ENCODE measurements around the gene S1PR5.
"Not testable (repeated sequence)": the region's sequence is repeated elsewhere in the genome, so short reads cannot be mapped to it uniquely, and the experiment has no call there.

S1PR5 gene

DNA sequence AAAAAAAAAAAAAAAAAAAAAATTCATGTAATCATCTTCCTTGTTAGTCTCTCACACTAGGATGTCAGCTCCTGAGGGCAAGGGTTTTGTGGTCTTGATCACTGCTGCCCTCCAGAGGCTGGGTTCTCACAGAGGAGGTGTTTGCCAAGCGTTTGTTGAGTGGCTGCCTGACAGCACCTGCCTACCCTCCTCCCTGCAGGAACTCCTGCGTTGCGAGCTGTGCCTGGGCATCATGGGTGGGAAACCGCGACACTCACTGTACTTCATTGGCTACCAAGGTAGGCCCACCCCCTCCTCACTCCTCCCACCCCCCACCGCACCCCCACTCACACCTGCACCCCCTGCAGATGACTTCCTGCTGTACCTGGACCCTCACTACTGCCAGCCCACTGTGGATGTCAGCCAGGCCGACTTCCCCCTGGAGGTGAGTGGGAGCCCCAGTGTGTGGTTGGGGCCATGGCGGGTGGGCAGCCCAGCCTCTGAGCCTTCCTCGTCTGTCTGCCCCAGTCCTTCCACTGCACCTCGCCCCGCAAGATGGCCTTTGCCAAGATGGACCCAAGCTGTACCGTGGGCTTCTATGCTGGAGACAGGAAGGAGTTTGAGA, 34.6 kb upstream of the S1PR5 start:
- peak; percentile 62 for DNase-seq
- Mint-ChIP-seq H3K4me3 (no peak overlapping the region), H3K27ac (peak overlapping the region; percentile 83), H3K27me3 (no peaks in the 10 kb centered on the region), H3K36me3 (ENCODE audit: low read depth) (peaks cover 90% of the 10 kb centered on the region), H3K4me1 (ENCODE audit: low read depth) (peaks cover 51% of the 10 kb centered on the region), H3K9me3 (no peaks in the 10 kb centered on the region)

DNA sequence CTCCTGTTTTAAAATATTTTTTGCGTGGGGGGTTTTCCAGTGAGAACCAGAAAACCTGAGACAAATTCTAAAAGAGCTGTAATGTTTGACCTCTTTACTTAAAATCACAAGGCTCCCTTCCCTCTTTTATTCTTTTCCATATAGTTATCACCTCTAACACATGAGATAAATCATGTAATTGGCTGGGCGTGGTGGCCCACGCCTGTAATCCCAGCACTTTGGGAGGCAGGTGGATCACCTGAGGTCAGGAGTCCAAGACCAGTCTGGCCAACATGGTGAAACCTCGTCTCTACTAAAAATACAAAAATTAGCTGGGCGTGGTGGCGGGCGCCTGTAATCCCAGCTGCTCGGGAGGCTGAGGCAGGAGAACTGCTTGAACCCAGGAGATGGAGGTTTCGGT, 33.8 kb upstream of the S1PR5 start:
- not testable (repeated sequence) for H3K4me3 Mint-ChIP-seq, H3K9me3 Mint-ChIP-seq, DNase-seq, H3K27me3 Mint-ChIP-seq
- Mint-ChIP-seq H3K36me3 (ENCODE audit: low read depth) (peaks cover 85% of the 10 kb centered on the region), H3K27ac (peak overlapping the region; percentile 71), H3K4me1 (ENCODE audit: low read depth) (peaks cover 49% of the 10 kb centered on the region)

DNA sequence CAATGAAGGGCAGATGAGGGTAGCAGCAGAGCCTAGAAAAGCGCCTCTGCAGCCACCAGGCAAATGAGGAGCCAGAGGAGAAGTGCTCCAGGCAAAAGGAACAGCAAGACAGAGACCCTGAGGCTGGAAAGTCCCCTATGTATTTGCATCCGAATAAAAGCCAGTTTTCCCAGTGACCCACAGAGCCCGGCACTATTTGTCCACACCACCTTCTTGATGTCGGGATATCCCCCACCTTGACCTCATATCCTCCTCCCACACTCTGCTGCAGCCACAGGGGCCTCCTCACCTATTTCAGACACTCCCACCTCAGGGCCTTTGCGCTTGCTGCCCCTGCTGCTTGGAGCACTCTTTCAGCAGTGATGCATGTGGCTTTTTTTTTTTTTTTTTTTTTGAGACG, 33.1 kb upstream of the S1PR5 start:
- peak overlapping the region; percentile 69 for H3K27ac Mint-ChIP-seq
- H3K9me3 Mint-ChIP-seq, result no peaks in the 10 kb centered on the region
- DNase-seq, result no peak
- no peak overlapping the region for H3K4me3 Mint-ChIP-seq
- no peaks in the 10 kb centered on the region for H3K27me3 Mint-ChIP-seq
- peaks cover 44% of the 10 kb centered on the region for H3K4me1 Mint-ChIP-seq (ENCODE audit: low read depth)
- H3K36me3 Mint-ChIP-seq (ENCODE audit: low read depth), result peaks cover 78% of the 10 kb centered on the region

DNA sequence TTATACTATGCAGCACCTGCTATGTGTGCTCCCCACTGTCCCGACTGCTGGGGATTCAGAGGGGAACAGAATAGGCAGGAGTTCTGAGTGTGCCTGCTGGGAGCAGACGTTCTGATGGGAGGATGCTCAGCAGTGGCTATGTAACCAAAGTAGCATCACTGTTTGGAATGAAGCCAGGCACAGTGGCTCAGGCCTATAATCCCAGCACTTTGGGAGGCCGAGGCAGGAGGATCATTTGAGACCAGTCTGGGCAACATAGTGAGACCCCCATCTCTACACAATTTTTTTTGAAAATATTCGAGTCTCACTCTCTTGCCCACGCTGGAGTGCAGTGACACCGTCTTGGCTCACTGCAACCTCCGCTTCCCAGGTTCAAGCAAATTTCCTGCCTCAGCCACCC, 32.5 kb upstream of the S1PR5 start:
- peak overlapping the region; percentile 69 for H3K27ac Mint-ChIP-seq
- peaks cover 76% of the 10 kb centered on the region for H3K36me3 Mint-ChIP-seq (ENCODE audit: low read depth)
- peaks cover 44% of the 10 kb centered on the region for H3K4me1 Mint-ChIP-seq (ENCODE audit: low read depth)
- H3K9me3 Mint-ChIP-seq, result no peaks in the 10 kb centered on the region
- H3K4me3 Mint-ChIP-seq, result no peak overlapping the region
- no peaks in the 10 kb centered on the region for H3K27me3 Mint-ChIP-seq
- DNase-seq, result no peak

DNA sequence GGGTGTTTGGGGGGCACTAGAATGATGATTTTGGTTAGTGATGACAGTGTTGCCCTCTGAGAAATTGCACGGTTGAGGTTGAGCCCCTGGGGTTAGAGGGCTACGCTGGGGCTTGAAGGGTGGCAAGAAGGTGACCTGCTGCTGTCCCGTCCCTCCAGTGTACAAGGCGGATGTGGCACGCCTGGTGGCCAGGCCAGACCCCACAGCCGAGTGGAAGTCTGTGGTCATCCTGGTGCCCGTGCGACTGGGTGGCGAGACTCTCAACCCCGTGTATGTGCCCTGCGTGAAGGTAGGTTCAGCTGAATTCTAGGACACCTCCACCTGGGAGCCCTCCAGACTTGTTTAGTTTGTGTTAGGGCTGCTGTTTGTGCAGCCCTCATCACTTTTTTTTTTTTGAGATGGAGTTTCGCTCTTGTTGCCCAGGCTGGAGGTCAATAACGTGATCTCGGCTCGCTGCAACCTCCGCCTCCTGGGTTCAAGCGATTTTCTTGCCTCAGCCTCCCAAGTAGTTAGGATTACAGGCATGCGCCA, 31.6 kb upstream of the S1PR5 start:
- no peak for DNase-seq
- no peak overlapping the region for H3K4me3 Mint-ChIP-seq
- peaks cover 40% of the 10 kb centered on the region for H3K4me1 Mint-ChIP-seq (ENCODE audit: low read depth)
- no peaks in the 10 kb centered on the region for H3K9me3 Mint-ChIP-seq
- no peaks in the 10 kb centered on the region for H3K27me3 Mint-ChIP-seq
- peak overlapping the region; percentile 52 for H3K27ac Mint-ChIP-seq
- peaks cover 72% of the 10 kb centered on the region for H3K36me3 Mint-ChIP-seq (ENCODE audit: low read depth)

DNA sequence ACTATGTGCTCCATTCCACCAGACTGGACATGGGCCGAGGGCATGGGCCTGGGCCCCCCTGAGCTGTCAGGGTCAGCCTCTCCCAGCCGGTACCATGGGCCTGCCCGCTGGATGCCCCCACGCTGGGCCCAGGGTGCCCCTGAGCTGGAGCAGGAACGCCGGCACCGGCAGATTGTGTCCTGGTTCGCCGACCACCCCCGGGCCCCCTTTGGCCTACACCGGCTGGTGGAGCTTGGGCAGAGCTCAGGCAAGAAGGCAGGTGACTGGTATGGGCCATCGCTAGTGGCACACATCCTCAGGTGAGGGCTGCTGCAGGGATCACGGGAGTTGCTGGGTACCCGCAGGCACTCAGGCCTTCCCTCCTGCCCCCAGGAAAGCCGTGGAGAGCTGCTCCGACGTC, 29.6 kb upstream of the S1PR5 start:
- Mint-ChIP-seq H3K27ac (no peak overlapping the region), H3K4me3 (no peak overlapping the region)

DNA sequence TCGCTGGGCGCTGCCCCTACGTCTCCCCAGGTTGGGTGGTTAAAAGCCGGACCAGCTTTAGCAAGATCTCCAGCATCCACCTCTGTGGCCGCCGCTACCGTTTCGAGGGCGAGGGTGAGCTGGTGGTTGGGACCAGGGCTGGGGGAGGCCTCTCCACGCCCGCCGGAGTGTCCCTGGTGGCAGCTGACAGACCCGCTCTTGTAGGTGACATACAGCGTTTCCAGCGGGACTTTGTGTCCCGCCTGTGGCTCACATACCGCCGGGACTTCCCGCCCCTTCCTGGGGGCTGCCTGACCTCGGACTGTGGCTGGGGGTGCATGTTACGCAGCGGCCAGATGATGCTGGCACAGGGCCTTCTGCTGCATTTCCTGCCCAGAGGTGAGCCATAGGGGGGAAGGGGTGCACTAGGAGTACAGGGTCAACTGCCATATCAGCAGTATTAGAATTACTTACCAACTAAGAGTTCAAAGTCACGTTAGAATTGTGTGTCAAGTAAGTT, 27.6 kb upstream of the S1PR5 start:
- Mint-ChIP-seq H3K27me3 (peaks cover 3% of the 10 kb centered on the region), H3K4me1 (ENCODE audit: low read depth) (peaks cover 19% of the 10 kb centered on the region), H3K4me3 (peak overlapping the region; percentile 90), H3K9me3 (no peaks in the 10 kb centered on the region), H3K27ac (peak overlapping the region; percentile 92), H3K36me3 (ENCODE audit: low read depth) (peaks cover 32% of the 10 kb centered on the region)
- DNase-seq, result no peak

More for the DNA sequence above, 29.6 kb upstream of the S1PR5 start:
- DNase-seq, result no peak
- H3K36me3 Mint-ChIP-seq (ENCODE audit: low read depth), result peaks cover 52% of the 10 kb centered on the region
- peaks cover 28% of the 10 kb centered on the region for H3K4me1 Mint-ChIP-seq (ENCODE audit: low read depth)
- H3K9me3 Mint-ChIP-seq, result no peaks in the 10 kb centered on the region
- no peaks in the 10 kb centered on the region for H3K27me3 Mint-ChIP-seq

DNA sequence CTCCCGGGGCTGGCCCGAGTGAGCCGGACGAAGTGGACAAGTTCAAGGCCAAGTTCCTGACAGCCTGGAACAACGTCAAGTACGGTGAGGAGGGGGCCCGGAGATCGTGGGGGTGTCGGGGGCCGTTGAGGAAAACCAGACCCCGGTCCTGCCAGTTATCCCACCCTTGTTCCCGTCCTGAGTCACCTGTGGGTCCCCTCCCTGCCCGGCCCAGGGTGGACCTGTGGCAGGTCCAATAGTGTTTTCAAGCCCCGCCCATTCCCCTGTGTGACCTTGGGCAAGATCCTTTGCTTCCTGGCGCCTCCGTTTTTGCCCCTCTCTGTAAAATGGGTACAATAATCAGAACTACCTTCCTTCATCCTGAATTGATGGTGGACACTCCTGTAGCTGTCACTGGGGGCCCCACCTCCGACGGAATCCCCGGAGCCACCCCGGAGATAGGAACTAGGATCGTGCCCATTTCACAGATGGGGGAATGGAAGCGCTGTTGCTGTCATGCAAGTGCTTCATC, 27.1 kb upstream of the S1PR5 start:
- peaks cover 19% of the 10 kb centered on the region for H3K4me1 Mint-ChIP-seq (ENCODE audit: low read depth)
- H3K4me3 Mint-ChIP-seq, result peak overlapping the region; percentile 90
- peak overlapping the region; percentile 92 for H3K27ac Mint-ChIP-seq
- H3K9me3 Mint-ChIP-seq, result no peaks in the 10 kb centered on the region
- peak; percentile 39 for DNase-seq
- H3K27me3 Mint-ChIP-seq, result peaks cover 4% of the 10 kb centered on the region
- peaks cover 27% of the 10 kb centered on the region for H3K36me3 Mint-ChIP-seq (ENCODE audit: low read depth)

DNA sequence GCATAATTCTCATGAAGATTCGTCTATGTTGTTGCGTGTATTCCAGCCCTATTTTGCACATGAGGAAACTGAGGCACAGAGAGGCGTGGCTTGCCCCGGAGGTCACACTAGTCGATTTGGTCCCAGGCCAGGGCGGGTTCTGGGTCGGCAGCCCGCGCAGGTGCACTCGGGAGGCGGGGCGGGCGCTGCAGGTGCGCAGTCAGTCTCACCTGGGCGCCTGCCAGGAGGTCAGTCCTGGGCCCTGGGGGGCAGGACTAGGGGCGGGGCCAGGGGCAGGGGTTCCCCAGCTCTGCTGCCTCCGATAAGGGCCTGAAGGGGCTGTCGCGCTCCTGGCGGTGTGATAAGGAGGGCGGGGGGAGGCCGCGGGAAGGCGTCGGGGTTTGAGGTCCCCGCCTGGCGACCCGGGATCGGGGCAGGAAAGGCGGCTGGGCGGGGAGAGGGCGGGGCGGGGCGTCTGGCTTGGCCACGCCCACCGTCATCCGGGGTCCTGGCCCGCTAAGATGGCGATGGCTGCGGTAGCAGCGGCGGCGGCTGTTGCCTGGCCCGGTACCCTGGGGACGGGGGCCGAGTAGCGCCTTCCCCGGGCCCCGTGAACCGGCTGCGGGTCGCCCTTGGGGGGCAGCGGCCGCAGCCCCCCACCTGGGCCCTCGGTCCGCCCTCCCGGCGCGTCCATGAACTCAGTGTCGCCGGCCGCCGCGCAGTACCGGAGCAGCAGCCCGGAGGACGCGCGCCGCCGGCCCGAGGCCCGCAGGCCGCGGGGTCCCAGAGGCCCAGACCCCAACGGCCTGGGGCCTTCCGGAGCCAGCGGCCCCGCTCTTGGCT, 26.4 kb upstream of the S1PR5 start, which contains the start of gene ATG4D:
Gene ATG4D (plus strand): TSS at position 485 of the 822 bp plus-strand sequence. CDS start 187 bp downstream, at position 672.
- DNase-seq, result peak; percentile 89
- Mint-ChIP-seq H3K4me3 (peak within 1 kb of the TSS; percentile 90), H3K9me3 (no peaks in the 10 kb centered on the region), H3K36me3 (ENCODE audit: low read depth) (peaks cover 21% of the 10 kb centered on the region), H3K27me3 (peaks cover 11% of the 10 kb centered on the region), H3K4me1 (ENCODE audit: low read depth) (peaks cover 21% of the 10 kb centered on the region), H3K27ac (peak within 1 kb of the TSS; percentile 92)

DNA sequence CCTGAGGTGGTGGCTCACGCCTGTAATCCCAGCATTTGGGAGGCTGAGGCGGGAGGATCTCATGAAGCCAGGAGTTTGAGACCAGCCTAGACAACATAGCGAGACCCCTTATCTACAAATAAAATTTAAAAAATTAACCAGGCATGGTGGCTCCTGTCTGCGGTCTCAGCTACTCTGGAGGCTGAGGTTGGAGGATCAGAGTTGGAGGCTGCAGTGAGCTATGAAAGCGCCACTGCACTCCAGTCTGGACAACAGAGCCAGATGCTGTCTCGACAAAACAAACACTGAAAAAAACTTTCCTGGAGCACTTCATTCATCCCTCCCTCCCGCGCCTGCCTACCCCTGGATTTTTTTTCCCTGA, 25.8 kb upstream of the S1PR5 start:
- peaks cover 15% of the 10 kb centered on the region for H3K36me3 Mint-ChIP-seq (ENCODE audit: low read depth)
- H3K9me3 Mint-ChIP-seq, result no peaks in the 10 kb centered on the region
- no peak for DNase-seq
- H3K27me3 Mint-ChIP-seq, result peaks cover 17% of the 10 kb centered on the region
- H3K4me3 Mint-ChIP-seq, result peak overlapping the region; percentile 73
- H3K27ac Mint-ChIP-seq, result peak overlapping the region; percentile 79
- H3K4me1 Mint-ChIP-seq (ENCODE audit: low read depth), result peaks cover 22% of the 10 kb centered on the region

DNA sequence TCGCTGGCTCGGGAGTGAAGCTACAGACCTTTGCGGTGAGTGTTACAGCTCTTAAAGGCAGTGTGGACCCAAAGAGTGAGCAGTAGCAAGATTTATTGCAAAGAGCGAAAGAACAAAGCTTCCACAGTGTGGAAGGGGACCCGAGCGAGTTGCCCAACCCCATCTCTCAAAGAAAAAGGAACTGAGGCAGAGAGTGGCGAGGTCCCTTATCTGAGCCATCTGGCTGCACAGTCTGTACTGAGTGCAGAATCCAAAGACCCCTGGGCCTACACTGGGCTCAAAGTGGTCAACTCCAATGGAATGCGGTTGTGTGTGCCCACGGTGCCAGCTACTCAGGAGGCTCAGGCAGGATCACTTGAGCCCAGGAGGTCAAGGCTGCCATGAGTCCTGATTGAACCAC, 21.8 kb upstream of the S1PR5 start:
- H3K27ac Mint-ChIP-seq; DNase-seq; H3K4me1 Mint-ChIP-seq (ENCODE audit: low read depth); H3K9me3 Mint-ChIP-seq; H3K4me3 Mint-ChIP-seq; H3K36me3 Mint-ChIP-seq (ENCODE audit: low read depth): not testable (repeated sequence)
- H3K27me3 Mint-ChIP-seq, result peaks cover 24% of the 10 kb centered on the region

DNA sequence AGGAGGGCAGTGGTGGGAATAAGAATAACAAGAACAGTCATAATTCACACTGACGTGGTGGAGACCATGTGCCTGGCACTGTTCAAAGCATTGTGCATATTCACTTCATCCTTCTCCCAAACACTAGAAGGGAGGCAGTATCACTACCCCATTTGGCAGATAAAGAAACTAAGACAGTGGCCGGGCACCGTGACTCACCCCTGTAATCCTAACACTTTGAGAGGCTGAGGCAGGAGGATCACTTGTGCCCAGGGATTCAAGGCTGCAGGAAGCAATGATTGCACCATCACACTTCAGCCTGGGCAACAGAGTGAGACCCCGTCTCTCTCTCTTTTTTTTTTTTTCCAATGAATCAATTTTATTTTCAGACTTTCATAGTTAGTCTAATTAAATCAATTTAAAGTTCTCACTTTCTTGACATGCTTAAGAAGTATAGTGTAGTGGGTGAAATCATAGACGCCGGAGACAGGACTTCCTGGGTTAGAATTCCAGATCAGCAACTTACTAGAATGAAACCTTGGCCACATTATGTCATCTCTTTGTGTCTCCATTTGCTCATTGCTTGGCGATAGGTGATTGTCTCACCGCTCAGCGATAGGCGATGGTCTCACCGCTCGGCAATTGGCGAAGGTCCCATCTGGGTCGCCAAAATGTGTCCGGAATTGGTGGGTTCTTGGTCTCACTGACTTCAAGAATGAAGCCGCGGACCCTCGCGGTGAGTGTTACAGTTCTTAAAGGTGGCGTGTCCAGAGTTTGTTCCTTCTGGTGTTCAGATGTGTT, 21.1 kb upstream of the S1PR5 start:
- no peak overlapping the region for H3K27ac Mint-ChIP-seq
- no peaks in the 10 kb centered on the region for H3K9me3 Mint-ChIP-seq
- peaks cover 24% of the 10 kb centered on the region for H3K27me3 Mint-ChIP-seq
- no peak overlapping the region for H3K4me3 Mint-ChIP-seq
- no peak for DNase-seq
- H3K36me3 Mint-ChIP-seq (ENCODE audit: low read depth), result no peaks in the 10 kb centered on the region
- peaks cover 7% of the 10 kb centered on the region for H3K4me1 Mint-ChIP-seq (ENCODE audit: low read depth)

DNA sequence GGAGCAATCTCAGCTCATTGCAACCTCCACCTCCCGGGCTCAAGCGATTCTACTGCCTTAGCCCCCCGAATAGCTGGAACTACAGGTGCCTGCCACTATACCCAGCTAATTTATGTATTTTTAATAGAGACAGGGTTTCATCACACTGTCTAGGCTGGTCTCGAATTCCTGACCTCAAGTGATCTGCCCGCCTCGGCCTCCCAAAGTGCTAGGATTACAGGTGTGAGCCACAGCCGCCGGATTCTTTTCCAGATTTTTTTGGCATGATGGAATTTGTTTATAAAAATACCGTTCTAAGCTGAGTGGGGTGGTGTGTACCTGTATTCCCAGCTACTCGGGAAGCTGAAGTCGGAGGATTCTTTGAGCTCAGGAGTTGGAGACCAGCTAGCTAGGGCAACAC, 20.4 kb upstream of the S1PR5 start:
- no peak for DNase-seq
- no peaks in the 10 kb centered on the region for H3K9me3 Mint-ChIP-seq
- peaks cover 24% of the 10 kb centered on the region for H3K27me3 Mint-ChIP-seq
- peaks cover 3% of the 10 kb centered on the region for H3K4me1 Mint-ChIP-seq (ENCODE audit: low read depth)
- no peaks in the 10 kb centered on the region for H3K36me3 Mint-ChIP-seq (ENCODE audit: low read depth)
- H3K4me3 Mint-ChIP-seq, result no peak overlapping the region
- H3K27ac Mint-ChIP-seq, result no peak overlapping the region

DNA sequence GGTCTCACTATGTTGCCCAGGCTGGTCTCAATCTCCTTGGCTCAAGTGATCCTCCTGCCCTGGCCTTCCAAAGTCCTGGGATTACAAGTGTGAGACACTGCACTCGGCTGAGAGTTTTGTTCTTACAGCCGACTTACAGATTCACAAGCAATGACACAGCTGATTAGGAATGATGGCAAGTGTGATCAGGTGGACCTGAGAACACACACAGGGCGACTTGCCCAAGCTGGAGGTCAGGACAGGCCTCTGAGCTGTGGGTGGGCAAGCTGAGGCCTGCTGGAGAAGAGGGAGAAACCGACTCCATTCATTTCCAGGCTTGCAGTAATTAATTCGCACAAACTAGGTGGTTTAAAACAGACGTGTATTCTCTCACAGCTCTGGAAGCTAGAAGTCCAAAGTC, 18.4 kb upstream of the S1PR5 start:
- H3K4me3 Mint-ChIP-seq, result no peak overlapping the region
- no peaks in the 10 kb centered on the region for H3K9me3 Mint-ChIP-seq
- H3K4me1 Mint-ChIP-seq (ENCODE audit: low read depth), result peaks cover 3% of the 10 kb centered on the region
- DNase-seq, result no peak
- no peak overlapping the region for H3K27ac Mint-ChIP-seq
- H3K27me3 Mint-ChIP-seq, result peaks cover 24% of the 10 kb centered on the region
- H3K36me3 Mint-ChIP-seq (ENCODE audit: low read depth), result no peaks in the 10 kb centered on the region

All from activated T-cell treated with anti-CD3 and anti-CD28 coated beads, Interleukin-2, amount 50 U/mL, for 24 hours (primary cell).